Epithelial cell of esophagus (primary cell): ENCODE results near the gene AGRP.

ENCODE experiments used
- DNase-seq: peaks from one replicate; pipeline ENCODE4 v3.0.0; 2010; ENCODE audit warnings: low read depth
- H3K4me3 ChIP-seq: 2 replicates; pipeline ENCODE4 v1.5.1; 2011; ENCODE audit warnings: mild to moderate bottlenecking, low read length, control low read depth
- CTCF ChIP-seq: IDR thresholded peaks from 2 replicates; pipeline ENCODE4 v1.5.1; 2011; ENCODE audit warnings: low read depth, mild to moderate bottlenecking, low read length, control low read depth, inconsistent platforms; ENCODE audit not compliant: insufficient read depth; ENCODE audit errors: missing control alignments

AGRP gene

DNA sequence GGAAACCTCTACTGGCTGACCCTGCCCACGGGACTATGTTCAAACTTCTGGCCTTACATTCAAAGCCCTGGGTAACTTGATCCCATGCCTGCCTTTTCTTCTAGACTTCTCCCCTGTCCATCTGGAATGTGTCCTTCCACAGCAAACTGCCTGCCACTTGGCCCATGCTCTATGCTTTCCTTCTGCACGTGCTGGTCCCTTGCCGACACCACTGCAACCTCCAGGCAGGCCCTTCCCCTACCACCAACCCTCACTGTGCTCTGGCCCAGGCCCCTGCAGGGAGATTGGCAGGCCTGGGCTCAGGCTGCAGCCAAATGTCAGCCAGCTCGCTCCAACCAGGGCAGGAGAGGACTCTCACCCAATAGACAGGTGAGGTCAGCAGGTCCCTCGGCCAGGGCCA is 41.4 kb downstream of the AGRP start:
- no peak for DNase-seq
- no peak overlapping the region for H3K4me3 ChIP-seq
- no peak for TF ChIP-seq CTCF

DNA sequence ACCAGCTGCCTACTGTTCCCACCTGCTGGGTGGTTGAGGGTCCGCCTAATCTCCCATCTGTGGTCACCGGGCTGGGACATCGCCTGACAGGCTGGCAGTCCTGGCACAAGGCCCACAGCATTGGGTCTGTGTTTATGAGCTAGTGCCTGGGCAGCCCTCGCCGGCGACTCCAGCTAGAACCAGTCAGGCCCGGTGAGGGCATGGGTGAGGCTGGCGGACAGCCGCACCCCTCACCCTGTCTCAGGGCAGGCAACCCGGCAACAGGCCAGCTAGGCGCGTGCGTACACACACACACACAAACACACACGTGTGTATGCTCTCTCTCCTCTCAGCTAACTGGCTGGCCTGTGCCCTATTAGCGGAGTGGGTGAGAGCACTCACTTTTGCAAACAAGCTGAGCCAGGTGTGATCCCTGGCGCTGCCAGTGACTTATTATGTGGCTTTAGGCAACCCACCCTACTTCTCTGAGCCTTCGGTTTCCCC is 42.0 kb downstream of the AGRP start:
- no peak for DNase-seq
- no peak overlapping the region for H3K4me3 ChIP-seq
- no peak for TF ChIP-seq CTCF

DNA sequence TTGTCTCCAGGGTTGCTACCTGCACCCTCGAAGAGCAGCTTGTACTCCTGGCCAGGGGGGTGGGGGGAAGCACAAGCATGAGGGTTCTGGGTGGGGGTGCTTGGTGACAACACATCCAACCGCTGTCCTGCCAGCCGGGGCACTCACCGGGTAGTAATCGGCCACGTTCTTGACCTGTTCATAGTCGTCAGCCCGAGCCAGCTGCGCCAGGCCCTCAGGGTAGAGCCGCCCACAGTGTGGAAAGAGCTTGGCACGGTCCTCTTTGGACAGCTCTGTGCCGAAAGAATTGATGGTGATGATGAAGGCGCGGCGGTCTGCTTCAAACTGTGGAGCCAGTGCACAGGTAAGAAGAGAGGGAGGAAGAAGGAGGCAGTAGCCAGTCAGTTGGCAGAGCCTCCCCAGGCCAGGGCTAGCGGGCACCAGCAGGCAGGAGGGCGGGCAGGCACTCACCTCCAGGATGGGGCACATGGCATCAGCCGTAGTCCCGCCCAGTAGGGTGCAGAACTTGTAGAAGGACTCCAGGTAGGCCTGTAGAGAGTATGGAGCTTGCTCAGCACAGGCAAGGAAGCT is 44.4 kb downstream of the AGRP start:
- H3K4me3 ChIP-seq, result no peak overlapping the region
- no peak for TF ChIP-seq CTCF

GRCh38 chr16:67438098-67438791 is 45.1 kb downstream of the AGRP start:
- no peak for DNase-seq
- TF ChIP-seq CTCF, result no peak
- no peak overlapping the region for H3K4me3 ChIP-seq

More for the DNA sequence above, 44.4 kb downstream of the AGRP start:
- no peak for DNase-seq

GRCh38 chr16:67437513-67437912 is 45.8 kb downstream of the AGRP start:
- TF ChIP-seq CTCF, result no peak
- H3K4me3 ChIP-seq, result no peak overlapping the region
- DNase-seq, result no peak

- TF ChIP-seq CTCF, result no peak
- DNase-seq, result no peak
- H3K4me3 ChIP-seq, result no peak overlapping the region
Measured at GRCh38 chr16:67436640-67437193, 46.6 kb downstream of the AGRP start.
